Immature natural killer cell (primary cell): ENCODE data around the gene BUD31. TPM values are rescaled to one million over a fixed set of nuclear protein-coding genes. Genes with fewer than 3 reads are reported as not detected.
"Not testable (repeated sequence)": the region's sequence is repeated elsewhere in the genome, so short reads cannot be mapped to it uniquely, and the experiment has no call there.

Source experiments
- DNase-seq, 3 donors: peaks; one replicate each; pipeline ENCODE4 v3.0.0; 2022; ENCODE audit warnings: mixed read lengths in 1 of 3
- H3K27ac Mint-ChIP-seq, 6 donors: one replicate each; pipeline ENCODE4 v1.8.0; 2020; ENCODE audit warnings: mixed read lengths in 6 of 6, mild to moderate bottlenecking in 5 of 6, inconsistent platforms in 4 of 6, moderate library complexity in 3 of 6
- H3K27me3 Mint-ChIP-seq, 3 donors: one replicate each; pipeline ENCODE4 v1.8.0; 2020 to 2021; ENCODE audit warnings: low read depth in 3 of 3, mild to moderate bottlenecking in 3 of 3, mixed read lengths in 3 of 3, moderate library complexity in 3 of 3, inconsistent platforms in 1 of 3
- H3K36me3 Mint-ChIP-seq, 3 donors: one replicate each; pipeline ENCODE4 v1.8.0; 2020; ENCODE audit warnings: mixed read lengths in 3 of 3, inconsistent platforms in 2 of 3, mild to moderate bottlenecking in 2 of 3
- H3K4me1 Mint-ChIP-seq, 2 donors: one replicate each; pipeline ENCODE4 v1.8.0; 2020; ENCODE audit warnings: inconsistent platforms in 2 of 2, mild to moderate bottlenecking in 2 of 2, mixed read lengths in 2 of 2, moderate library complexity in 1 of 2
- H3K4me3 Mint-ChIP-seq, 5 donors: one replicate each; pipeline ENCODE4 v1.8.0; 2020; ENCODE audit warnings: mild to moderate bottlenecking in 5 of 5, mixed read lengths in 5 of 5, inconsistent platforms in 3 of 5, moderate library complexity in 3 of 5
- H3K9me3 Mint-ChIP-seq, 6 donors: one replicate each; pipeline ENCODE4 v1.8.0; 2020; ENCODE audit warnings: mild to moderate bottlenecking in 6 of 6, mixed read lengths in 6 of 6, inconsistent platforms in 4 of 6, moderate library complexity in 3 of 6
- polyA plus RNA-seq, 3 donors: library from polyadenylated mRNA; unstranded; fragments of 300-500 nt; fragmentation: Illumina TruSeq; gene quantifications; one replicate each; pipeline ENCODE4 v1.2.3, GENCODE V29; 2021

BUD31 gene
- polyA plus RNA-seq, 3 donors from 2014 or later = 265 to 362 (median 279) TPM

DNA sequence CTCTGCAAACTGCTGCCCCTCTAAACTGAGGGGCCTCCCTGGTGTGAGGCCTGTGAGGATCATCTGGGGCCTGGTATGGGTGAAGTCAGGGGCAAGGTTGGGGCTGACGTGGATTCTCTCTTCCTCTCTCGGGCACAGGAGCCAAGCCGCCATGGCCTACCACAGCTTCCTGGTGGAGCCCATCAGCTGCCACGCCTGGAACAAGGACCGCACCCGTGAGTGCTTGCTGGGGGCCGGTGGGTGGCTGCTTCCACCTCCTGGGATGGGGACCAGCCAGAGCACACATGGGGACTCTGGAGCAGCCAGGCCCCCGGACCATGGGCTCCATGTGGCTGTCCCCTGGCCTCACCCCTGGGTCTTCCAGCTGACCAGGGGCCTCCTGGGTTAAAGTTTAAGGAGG lies 23.2 kb upstream of the BUD31 start:
- peaks cover 0 to 5% (median 0%) of the 10 kb centered on the region in 3 donors for H3K27me3 Mint-ChIP-seq
- no peak overlapping the region for H3K4me3 Mint-ChIP-seq
- H3K4me1 Mint-ChIP-seq = peaks cover 27 to 41% of the 10 kb centered on the region in 2 donors
- DNase-seq = no peak
- peak overlapping the region in 5 of 6 donors; percentile 30 to 69 (median 59) for H3K27ac Mint-ChIP-seq
- no peaks in the 10 kb centered on the region for H3K9me3 Mint-ChIP-seq
- peaks cover 0 to 16% (median 4%) of the 10 kb centered on the region in 3 donors for H3K36me3 Mint-ChIP-seq

DNA sequence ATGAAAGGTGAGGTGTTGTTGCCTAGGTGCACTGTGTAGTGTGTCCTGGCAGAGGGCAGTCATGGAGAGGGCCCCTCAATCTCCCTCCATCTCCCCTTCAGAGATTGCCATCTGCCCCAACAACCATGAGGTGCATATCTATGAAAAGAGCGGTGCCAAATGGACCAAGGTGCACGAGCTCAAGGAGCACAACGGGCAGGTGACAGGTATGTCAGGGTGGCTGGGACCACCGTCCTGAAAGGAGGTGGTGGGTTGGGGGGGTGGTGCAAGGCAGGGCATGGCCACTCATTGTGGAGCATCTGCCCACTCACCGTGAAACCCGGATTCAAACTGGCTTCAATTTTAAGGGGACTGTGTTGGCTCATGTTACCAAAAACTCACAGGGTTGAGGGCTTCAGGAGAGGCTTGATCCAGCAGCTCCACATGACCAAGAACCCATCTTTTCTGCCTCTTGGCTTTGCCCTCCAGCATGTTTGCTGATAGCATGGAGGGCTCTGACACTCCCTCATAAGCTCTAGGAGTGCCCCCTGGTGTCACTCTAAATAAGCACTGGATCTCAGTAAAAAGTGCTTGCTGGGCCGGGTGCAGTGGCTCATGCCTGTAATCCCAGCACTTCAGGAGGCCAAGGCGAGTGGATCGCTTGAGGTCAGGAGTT lies 22.1 kb upstream of the BUD31 start:
- Mint-ChIP-seq H3K9me3 (no peaks in the 10 kb centered on the region), H3K4me1 (peaks cover 16 to 30% of the 10 kb centered on the region in 2 donors), H3K36me3 (peaks cover 0 to 16% (median 0%) of the 10 kb centered on the region in 3 donors), H3K27ac (peak overlapping the region; percentile 28 to 85 (median 72)), H3K4me3 (no peak overlapping the region), H3K27me3 (no peaks in the 10 kb centered on the region)
- peak in 1 of 3 donors; percentile 32 for DNase-seq

GRCh38 chr7:99387239-99387635 lies 21.5 kb upstream of the BUD31 start:
- H3K9me3 Mint-ChIP-seq, H3K27me3 Mint-ChIP-seq, DNase-seq, H3K4me3 Mint-ChIP-seq: not testable (repeated sequence)
- H3K27ac Mint-ChIP-seq = peak overlapping the region in 3 of 6 donors; percentile 37 to 76 (median 70)
- H3K36me3 Mint-ChIP-seq = peaks cover 0 to 16% (median 0%) of the 10 kb centered on the region in 3 donors
- peaks cover 16 to 28% of the 10 kb centered on the region in 2 donors for H3K4me1 Mint-ChIP-seq

DNA sequence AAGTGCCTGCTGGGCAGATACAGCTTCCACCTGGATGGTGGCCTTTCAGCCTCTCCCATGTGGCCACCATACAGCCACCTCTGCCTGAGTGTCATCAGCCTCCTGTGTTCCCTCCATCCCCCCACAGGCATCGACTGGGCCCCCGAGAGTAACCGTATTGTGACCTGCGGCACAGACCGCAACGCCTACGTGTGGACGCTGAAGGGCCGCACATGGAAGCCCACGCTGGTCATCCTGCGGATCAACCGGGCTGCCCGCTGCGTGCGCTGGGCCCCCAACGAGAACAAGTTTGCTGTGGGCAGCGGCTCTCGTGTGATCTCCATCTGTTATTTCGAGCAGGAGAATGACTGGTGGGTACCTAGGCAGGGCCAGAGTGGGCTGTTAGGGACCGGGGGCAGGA lies 20.9 kb upstream of the BUD31 start:
- H3K4me1 Mint-ChIP-seq = peaks cover 19 to 29% of the 10 kb centered on the region in 2 donors
- peaks cover 0 to 16% (median 0%) of the 10 kb centered on the region in 3 donors for H3K36me3 Mint-ChIP-seq
- no peaks in the 10 kb centered on the region for H3K9me3 Mint-ChIP-seq
- DNase-seq = no peak
- no peak overlapping the region for H3K4me3 Mint-ChIP-seq
- H3K27ac Mint-ChIP-seq = no peak overlapping the region
- H3K27me3 Mint-ChIP-seq = peaks cover 0 to 1% (median 0%) of the 10 kb centered on the region in 3 donors

DNA sequence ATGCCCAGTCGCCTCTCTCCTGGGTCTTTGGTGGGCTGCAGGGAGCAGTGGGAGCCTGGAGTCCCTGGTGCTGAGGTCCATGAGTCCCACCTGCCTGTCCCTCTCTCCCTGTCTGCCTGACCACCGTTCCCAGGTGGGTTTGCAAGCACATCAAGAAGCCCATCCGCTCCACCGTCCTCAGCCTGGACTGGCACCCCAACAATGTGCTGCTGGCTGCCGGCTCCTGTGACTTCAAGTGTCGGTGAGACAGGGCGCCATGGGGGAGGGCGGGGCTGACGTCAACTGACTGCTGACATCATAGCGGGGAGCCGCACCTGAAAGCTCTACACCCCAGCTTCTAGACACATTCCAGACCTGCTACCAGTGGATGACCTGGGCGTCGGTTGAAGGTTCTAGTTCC lies 19.0 kb upstream of the BUD31 start:
- Mint-ChIP-seq H3K27ac (no peak overlapping the region), H3K36me3 (peaks cover 0 to 12% (median 0%) of the 10 kb centered on the region in 3 donors), H3K27me3 (peaks cover 0 to 4% (median 4%) of the 10 kb centered on the region in 3 donors), H3K4me3 (no peak overlapping the region), H3K9me3 (no peaks in the 10 kb centered on the region), H3K4me1 (peaks cover 18 to 25% of the 10 kb centered on the region in 2 donors)
- no peak for DNase-seq

GRCh38 chr7:99390941-99391602 lies 17.7 kb upstream of the BUD31 start:
- H3K36me3 Mint-ChIP-seq = peaks cover 0 to 12% (median 0%) of the 10 kb centered on the region in 3 donors
- peaks cover 18 to 20% of the 10 kb centered on the region in 2 donors for H3K4me1 Mint-ChIP-seq
- DNase-seq = no peak
- H3K9me3 Mint-ChIP-seq = no peaks in the 10 kb centered on the region
- peak overlapping the region in 4 of 6 donors; percentile 13 to 92 (median 55) for H3K27ac Mint-ChIP-seq
- H3K27me3 Mint-ChIP-seq = peaks cover 0 to 4% (median 4%) of the 10 kb centered on the region in 3 donors
- peak overlapping the region in 1 of 5 donors; percentile 27 for H3K4me3 Mint-ChIP-seq

DNA sequence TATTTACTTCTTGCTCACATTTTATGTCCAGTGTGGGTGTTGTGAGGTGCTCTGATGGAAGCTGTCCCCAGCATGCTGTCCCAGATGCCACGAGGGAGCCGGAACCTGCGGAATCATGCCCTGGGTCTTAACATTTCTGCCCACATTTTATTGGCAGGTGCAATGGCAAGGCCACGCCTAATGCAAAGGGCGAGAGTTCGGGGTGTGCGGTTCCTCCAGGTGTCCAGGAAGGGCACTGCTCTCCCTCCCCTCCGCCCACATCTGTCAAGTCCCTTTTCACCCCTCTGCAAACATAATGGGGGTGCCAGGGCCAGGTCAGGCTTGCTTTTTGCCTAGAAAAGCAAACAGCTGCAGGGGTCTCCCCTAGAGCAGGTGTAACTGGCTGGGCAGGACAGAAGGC lies 16.7 kb upstream of the BUD31 start:
- Mint-ChIP-seq H3K9me3 (no peaks in the 10 kb centered on the region), H3K4me1 (peaks cover 15 to 18% of the 10 kb centered on the region in 2 donors), H3K27ac (peak overlapping the region in 5 of 6 donors; percentile 51 to 92 (median 74)), H3K27me3 (peaks cover 0 to 4% (median 4%) of the 10 kb centered on the region in 3 donors), H3K36me3 (peaks cover 0 to 8% (median 0%) of the 10 kb centered on the region in 3 donors), H3K4me3 (peak overlapping the region in 4 of 5 donors; percentile 20 to 87 (median 74))
- no peak for DNase-seq

- Mint-ChIP-seq H3K9me3 (no peaks in the 10 kb centered on the region), H3K27me3 (peaks cover 0 to 4% (median 4%) of the 10 kb centered on the region in 3 donors), H3K4me3 (peak overlapping the region; percentile 86 to 94 (median 90)), H3K4me1 (peaks cover 17 to 21% of the 10 kb centered on the region in 2 donors), H3K27ac (peak overlapping the region; percentile 89 to 95 (median 92)), H3K36me3 (peaks cover 0 to 8% (median 0%) of the 10 kb centered on the region in 3 donors)
- DNase-seq = peak; percentile 79 to 84 (median 84)
These were observed 16.0 kb upstream of the BUD31 start for GRCh38 chr7:99392659-99393354.

GRCh38 chr7:99393355-99394187 lies 15.2 kb upstream of the BUD31 start:
- no peaks in the 10 kb centered on the region for H3K36me3 Mint-ChIP-seq
- DNase-seq = no peak
- peak overlapping the region; percentile 89 to 95 (median 92) for H3K27ac Mint-ChIP-seq
- peaks cover 0 to 4% (median 4%) of the 10 kb centered on the region in 3 donors for H3K27me3 Mint-ChIP-seq
- H3K4me3 Mint-ChIP-seq = peak overlapping the region; percentile 86 to 94 (median 90)
- peaks cover 18 to 25% of the 10 kb centered on the region in 2 donors for H3K4me1 Mint-ChIP-seq
- H3K9me3 Mint-ChIP-seq = no peaks in the 10 kb centered on the region

GRCh38 chr7:99394188-99394502 lies 14.6 kb upstream of the BUD31 start:
- Mint-ChIP-seq H3K4me1 (peaks cover 18 to 25% of the 10 kb centered on the region in 2 donors), H3K36me3 (peaks cover 0 to 3% (median 0%) of the 10 kb centered on the region in 3 donors), H3K27me3 (peaks cover 0 to 4% (median 4%) of the 10 kb centered on the region in 3 donors), H3K27ac (peak overlapping the region in 5 of 6 donors; percentile 25 to 92 (median 69)), H3K9me3 (no peaks in the 10 kb centered on the region), H3K4me3 (peak overlapping the region in 3 of 5 donors; percentile 5 to 87 (median 57))
- DNase-seq = no peak

- H3K9me3 Mint-ChIP-seq = no peaks in the 10 kb centered on the region
- DNase-seq = no peak
- H3K27ac Mint-ChIP-seq = peak overlapping the region in 3 of 6 donors; percentile 16 to 55 (median 40)
- H3K36me3 Mint-ChIP-seq = peaks cover 0 to 4% (median under 1%) of the 10 kb centered on the region in 3 donors
- peaks cover 19 to 27% of the 10 kb centered on the region in 2 donors for H3K4me1 Mint-ChIP-seq
- peaks cover 0 to 4% (median 4%) of the 10 kb centered on the region in 3 donors for H3K27me3 Mint-ChIP-seq
- H3K4me3 Mint-ChIP-seq = no peak overlapping the region
These were observed 13.0 kb upstream of the BUD31 start for GRCh38 chr7:99395616-99396327.

DNA sequence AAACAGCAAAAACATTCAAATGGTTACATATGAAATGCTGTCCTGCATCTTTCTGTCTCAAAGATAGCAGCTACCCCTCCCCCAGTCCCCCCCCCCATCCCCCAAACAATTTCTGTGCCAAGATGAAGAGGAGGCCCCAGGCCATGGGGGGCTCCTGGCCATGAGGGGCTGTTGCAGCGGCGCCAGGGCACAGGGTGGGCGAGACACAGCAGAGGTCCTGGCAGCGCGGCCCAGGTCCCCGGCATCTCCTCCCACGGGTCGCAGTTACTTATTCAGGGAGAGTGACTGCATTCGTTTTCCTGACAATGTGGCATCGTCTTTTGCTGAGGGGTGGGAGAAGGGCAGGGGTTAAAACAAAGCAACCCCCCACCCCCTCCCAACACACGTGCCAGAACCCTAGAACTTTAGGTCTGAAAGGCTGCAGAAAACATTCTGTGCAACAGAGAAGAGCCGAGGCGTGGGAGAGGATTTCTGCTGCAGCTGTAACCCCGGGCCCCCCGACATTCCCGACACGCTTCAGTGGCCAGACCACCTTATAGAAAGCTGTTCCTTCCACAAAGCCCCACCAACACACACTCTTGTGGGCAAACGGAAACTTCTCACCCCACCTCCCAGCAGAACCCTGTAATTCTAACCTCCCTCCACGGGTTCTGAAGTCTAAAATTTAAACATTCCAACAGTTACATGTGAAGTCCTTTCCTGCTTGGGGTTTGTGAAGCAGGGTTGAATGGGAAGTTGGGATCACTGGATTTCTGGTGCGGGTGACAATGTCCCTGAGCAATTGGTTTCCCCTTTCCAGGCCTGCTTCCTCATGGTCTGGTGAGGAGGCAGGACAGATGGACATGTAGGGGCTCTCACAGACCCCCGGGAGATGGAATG lies 12.1 kb upstream of the BUD31 start:
- Mint-ChIP-seq H3K9me3 (no peaks in the 10 kb centered on the region), H3K27me3 (peaks cover 0 to 4% (median 4%) of the 10 kb centered on the region in 3 donors), H3K4me3 (no peak overlapping the region), H3K36me3 (peaks cover 4 to 8% (median 4%) of the 10 kb centered on the region in 3 donors), H3K27ac (peak overlapping the region in 4 of 6 donors; percentile 40 to 65 (median 52)), H3K4me1 (peaks cover 21 to 32% of the 10 kb centered on the region in 2 donors)
- DNase-seq = no peak
